ENCODE measurements around the gene AGK.

GRCh38 chr7:141550386-141551093 lies 670 bp upstream of the AGK start:
- no peak for TF ChIP-seq CTCF (IDR thresholded peaks at IDR 0.05; ENCODE audit: low read depth, low read length)
- no peak for TF ChIP-seq POLR2A (IDR thresholded peaks at IDR 0.05; ENCODE audit: extremely low read depth, insufficient read length)
- TF ChIP-seq MAX (IDR thresholded peaks at IDR 0.05; ENCODE audit: low read depth, low read length): no peak
- no peak for TF ChIP-seq MYC (IDR thresholded peaks at IDR 0.05; ENCODE audit: low read depth, low read length)
